HL-60 (cell line): ENCODE measurements around the gene CSRNP3.

ENCODE experiments used
- GABPA ChIP-seq: IDR thresholded peaks from 2 replicates; pipeline ENCODE4 v1.6.1; 2012; ENCODE audit warnings: low read depth
- POLR2AphosphoS5 ChIP-seq: IDR thresholded peaks from 2 replicates; pipeline ENCODE4 v1.6.1; 2012; ENCODE audit warnings: low read depth
- TF ChIP-seq, protein P1 (sequence below): IDR thresholded peaks from one replicate; pipeline ENCODE4 v1.5.1; 2011; ENCODE audit warnings: low read length, control low read depth, inconsistent platforms; ENCODE audit not compliant: insufficient read depth
- TF ChIP-seq, protein P2 (sequence below): IDR thresholded peaks from 2 replicates; pipeline ENCODE4 v1.6.1; 2012; ENCODE audit warnings: low read depth; ENCODE audit not compliant: insufficient replicate concordance

DNA sequence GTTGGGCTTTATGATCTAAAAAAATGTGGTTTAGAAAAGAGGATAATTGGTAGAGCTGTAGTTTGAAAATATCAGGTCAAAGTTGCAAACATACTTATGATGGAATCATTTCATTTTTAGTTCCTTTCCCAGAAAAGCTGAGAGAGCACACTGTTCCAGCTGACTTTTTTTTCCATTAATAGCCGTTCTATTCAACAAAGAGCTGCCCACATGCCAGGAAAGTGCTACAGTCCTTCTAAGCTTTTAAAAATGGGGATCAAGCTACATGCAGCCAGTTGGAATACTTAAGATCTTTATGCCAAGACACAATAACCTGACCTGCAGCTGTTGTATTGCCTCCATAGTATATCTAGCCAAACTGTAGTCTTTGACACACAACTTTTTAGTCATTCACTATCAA, 213.0 kb downstream of the CSRNP3 start:
- TF ChIP-seq, protein P1, sequence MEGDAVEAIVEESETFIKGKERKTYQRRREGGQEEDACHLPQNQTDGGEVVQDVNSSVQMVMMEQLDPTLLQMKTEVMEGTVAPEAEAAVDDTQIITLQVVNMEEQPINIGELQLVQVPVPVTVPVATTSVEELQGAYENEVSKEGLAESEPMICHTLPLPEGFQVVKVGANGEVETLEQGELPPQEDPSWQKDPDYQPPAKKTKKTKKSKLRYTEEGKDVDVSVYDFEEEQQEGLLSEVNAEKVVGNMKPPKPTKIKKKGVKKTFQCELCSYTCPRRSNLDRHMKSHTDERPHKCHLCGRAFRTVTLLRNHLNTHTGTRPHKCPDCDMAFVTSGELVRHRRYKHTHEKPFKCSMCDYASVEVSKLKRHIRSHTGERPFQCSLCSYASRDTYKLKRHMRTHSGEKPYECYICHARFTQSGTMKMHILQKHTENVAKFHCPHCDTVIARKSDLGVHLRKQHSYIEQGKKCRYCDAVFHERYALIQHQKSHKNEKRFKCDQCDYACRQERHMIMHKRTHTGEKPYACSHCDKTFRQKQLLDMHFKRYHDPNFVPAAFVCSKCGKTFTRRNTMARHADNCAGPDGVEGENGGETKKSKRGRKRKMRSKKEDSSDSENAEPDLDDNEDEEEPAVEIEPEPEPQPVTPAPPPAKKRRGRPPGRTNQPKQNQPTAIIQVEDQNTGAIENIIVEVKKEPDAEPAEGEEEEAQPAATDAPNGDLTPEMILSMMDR, result no peak
- TF ChIP-seq GABPA, result no peak
- TF ChIP-seq, protein P2, sequence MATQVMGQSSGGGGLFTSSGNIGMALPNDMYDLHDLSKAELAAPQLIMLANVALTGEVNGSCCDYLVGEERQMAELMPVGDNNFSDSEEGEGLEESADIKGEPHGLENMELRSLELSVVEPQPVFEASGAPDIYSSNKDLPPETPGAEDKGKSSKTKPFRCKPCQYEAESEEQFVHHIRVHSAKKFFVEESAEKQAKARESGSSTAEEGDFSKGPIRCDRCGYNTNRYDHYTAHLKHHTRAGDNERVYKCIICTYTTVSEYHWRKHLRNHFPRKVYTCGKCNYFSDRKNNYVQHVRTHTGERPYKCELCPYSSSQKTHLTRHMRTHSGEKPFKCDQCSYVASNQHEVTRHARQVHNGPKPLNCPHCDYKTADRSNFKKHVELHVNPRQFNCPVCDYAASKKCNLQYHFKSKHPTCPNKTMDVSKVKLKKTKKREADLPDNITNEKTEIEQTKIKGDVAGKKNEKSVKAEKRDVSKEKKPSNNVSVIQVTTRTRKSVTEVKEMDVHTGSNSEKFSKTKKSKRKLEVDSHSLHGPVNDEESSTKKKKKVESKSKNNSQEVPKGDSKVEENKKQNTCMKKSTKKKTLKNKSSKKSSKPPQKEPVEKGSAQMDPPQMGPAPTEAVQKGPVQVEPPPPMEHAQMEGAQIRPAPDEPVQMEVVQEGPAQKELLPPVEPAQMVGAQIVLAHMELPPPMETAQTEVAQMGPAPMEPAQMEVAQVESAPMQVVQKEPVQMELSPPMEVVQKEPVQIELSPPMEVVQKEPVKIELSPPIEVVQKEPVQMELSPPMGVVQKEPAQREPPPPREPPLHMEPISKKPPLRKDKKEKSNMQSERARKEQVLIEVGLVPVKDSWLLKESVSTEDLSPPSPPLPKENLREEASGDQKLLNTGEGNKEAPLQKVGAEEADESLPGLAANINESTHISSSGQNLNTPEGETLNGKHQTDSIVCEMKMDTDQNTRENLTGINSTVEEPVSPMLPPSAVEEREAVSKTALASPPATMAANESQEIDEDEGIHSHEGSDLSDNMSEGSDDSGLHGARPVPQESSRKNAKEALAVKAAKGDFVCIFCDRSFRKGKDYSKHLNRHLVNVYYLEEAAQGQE, result no peak
- TF ChIP-seq POLR2AphosphoS5, result no peak
